Neural cell (in vitro differentiated cells): ENCODE data around the gene FAXDC2. TPM values are rescaled to one million over a fixed set of nuclear protein-coding genes. Genes with fewer than 3 reads are reported as not detected.

ENCODE experiments used
- H2AFZ ChIP-seq: fragments of 200-600, 300-800 bp; sonication (generic), shearing (Covaris generic); 2 replicates; pipeline ENCODE4 v1.6.0; 2014; ENCODE audit warnings: low read depth, mild to moderate bottlenecking, antibody characterized with exemption, low read length, moderate library complexity
- H3F3A ChIP-seq: fragments of 200-600 bp; shearing (Covaris generic); 2 replicates; pipeline ENCODE4 v1.6.1; 2016; ENCODE audit warnings: mild to moderate bottlenecking, moderate library complexity, mixed read lengths, antibody characterized with exemption, low read length; ENCODE audit not compliant: insufficient read depth, poor library complexity, severe bottlenecking
- H3K27ac ChIP-seq: fragments of 200-600, 300-800 bp; sonication (generic), shearing (Covaris generic); 2 replicates; pipeline ENCODE4 v1.5.1; 2014; ENCODE audit warnings: mild to moderate bottlenecking, low read length, moderate library complexity
- H3K27me3 ChIP-seq: fragments of 300-800, 200-600 bp; sonication (generic), shearing (Covaris generic); 2 replicates; pipeline ENCODE4 v1.6.0; 2014; ENCODE audit warnings: mild to moderate bottlenecking, low read depth, low read length, moderate library complexity; ENCODE audit not compliant: insufficient read depth
- H3K36me3 ChIP-seq: fragments of 300-800, 200-600 bp; sonication (generic), shearing (Covaris generic); 2 replicates; pipeline ENCODE4 v1.5.1; 2014; ENCODE audit warnings: mild to moderate bottlenecking, antibody characterized with exemption, low read length, moderate library complexity; ENCODE audit not compliant: insufficient read depth
- H3K4me2 ChIP-seq: fragments of 300-800, 200-600 bp; sonication (generic), shearing (Covaris generic); 2 replicates; pipeline ENCODE4 v1.6.0; 2014; ENCODE audit warnings: mild to moderate bottlenecking, low read length
- H3K4me3 ChIP-seq: fragments of 300-800, 200-600 bp; sonication (generic), shearing (Covaris generic); 2 replicates; pipeline ENCODE4 v1.5.1; 2014; ENCODE audit warnings: mild to moderate bottlenecking, low read length, moderate library complexity
- H3K79me2 ChIP-seq: fragments of 200-600 bp; shearing (Covaris generic); replicated peaks from 2 replicates; pipeline ENCODE4 v1.6.0; 2014; ENCODE audit warnings: mild to moderate bottlenecking, low read length, moderate library complexity; ENCODE audit not compliant: insufficient read depth
- H3K9ac ChIP-seq: fragments of 300-800, 200-600 bp; sonication (generic), shearing (Covaris generic); 2 replicates; pipeline ENCODE4 v1.6.1; 2016; ENCODE audit warnings: mild to moderate bottlenecking, low read length, mixed read lengths
- H3K9me2 ChIP-seq: fragments of 200-600 bp; shearing (Covaris generic); 2 replicates; pipeline ENCODE4 v1.6.1; 2016; ENCODE audit warnings: mild to moderate bottlenecking, low read length, mixed read lengths; ENCODE audit not compliant: insufficient read depth
- H3K9me3 ChIP-seq: fragments of 200-600, 300-800 bp; sonication (generic), shearing (Covaris generic); 2 replicates; pipeline ENCODE4 v1.6.1; 2016; ENCODE audit warnings: mild to moderate bottlenecking, mixed run types, low read length, moderate library complexity, mixed read lengths
- H4K20me1 ChIP-seq: fragments of 200-600 bp; shearing (Covaris generic); 2 replicates; pipeline ENCODE4 v1.6.1; 2016; ENCODE audit warnings: mild to moderate bottlenecking, mixed run types; ENCODE audit not compliant: insufficient read depth
- EP300 ChIP-seq: fragments of 450-650 bp; conservative IDR thresholded peaks from 2 replicates; pipeline ENCODE4 v1.6.1; 2014; ENCODE audit warnings: antibody characterized with exemption, mild to moderate bottlenecking, moderate library complexity; ENCODE audit not compliant: poor library complexity, severe bottlenecking
- EZH2 ChIP-seq: fragments of 200-600, 300-800 bp; shearing (Covaris generic), sonication (generic); IDR thresholded peaks from 2 replicates; pipeline ENCODE4 v1.6.1; 2014; ENCODE audit warnings: antibody characterized with exemption, low read length, borderline replicate concordance, mild to moderate bottlenecking; ENCODE audit not compliant: insufficient read depth, poor library complexity, severe bottlenecking
- MXI1 ChIP-seq: fragments of 450-650 bp; conservative IDR thresholded peaks from 2 replicates; pipeline ENCODE4 v1.6.1; 2014; ENCODE audit warnings: antibody characterized with exemption, mild to moderate bottlenecking; ENCODE audit not compliant: poor library complexity, severe bottlenecking
- POLR2AphosphoS5 ChIP-seq: IDR thresholded peaks from 2 replicates; pipeline ENCODE4 v1.6.1; 2012
- RAD21 ChIP-seq: fragments of 450-650 bp; conservative IDR thresholded peaks from 2 replicates; pipeline ENCODE4 v1.6.1; 2014; ENCODE audit warnings: antibody characterized with exemption, mild to moderate bottlenecking, moderate library complexity
- REST ChIP-seq: IDR thresholded peaks from 2 replicates; pipeline ENCODE4 v1.6.1; 2012; ENCODE audit warnings: borderline replicate concordance
- SMC3 ChIP-seq: fragments of 450-650 bp; conservative IDR thresholded peaks from 2 replicates; pipeline ENCODE4 v1.6.1; 2014; ENCODE audit warnings: antibody characterized with exemption, mild to moderate bottlenecking, moderate library complexity; ENCODE audit not compliant: poor library complexity
- TAF1 ChIP-seq: IDR thresholded peaks from 2 replicates; pipeline ENCODE4 v1.6.1; 2012; ENCODE audit warnings: low read depth
- polyA plus RNA-seq: library from polyadenylated mRNA; depleted of rRNA; stranded (reverse); fragments of >200 nt; gene quantifications from 2 replicates; pipeline ENCODE4 v1.2.3, GENCODE V29; 2014
- TF ChIP-seq, protein P1 (sequence below): fragments of 450-650 bp; IDR thresholded peaks from 2 replicates; pipeline ENCODE4 v1.5.1; 2014; ENCODE audit warnings: antibody characterized with exemption, mild to moderate bottlenecking, moderate library complexity; ENCODE audit not compliant: poor library complexity, severe bottlenecking

Gene FAXDC2
- polyA plus RNA-seq, 1 donor from 2014 or later = 0.12 TPM

DNA sequence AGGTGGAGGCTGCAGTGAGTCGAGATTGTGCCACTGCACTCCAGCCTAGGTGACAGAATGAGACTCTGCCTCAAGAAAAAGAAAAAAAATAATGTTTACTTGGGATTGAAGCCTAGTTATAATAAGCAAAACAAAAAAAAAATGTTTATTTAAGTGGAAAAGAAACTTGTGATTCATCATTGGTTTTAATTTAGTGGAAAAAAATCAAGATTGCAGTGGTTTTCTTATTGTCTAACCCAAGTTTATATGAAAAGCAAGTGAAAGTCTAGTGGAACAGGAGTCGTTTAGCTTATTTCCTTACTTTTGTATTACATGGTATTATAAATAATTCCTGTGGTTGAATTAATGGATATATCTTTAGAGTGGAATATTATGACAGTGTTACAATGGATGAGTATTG is 16.4 kb upstream of the FAXDC2 start:
- Histone ChIP-seq H4K20me1 (no peaks in the 10 kb centered on the region), H3K27me3 (no peaks in the 10 kb centered on the region), H3K36me3 (peaks cover 6% of the 10 kb centered on the region), H3K4me3 (no peak overlapping the region), H3K4me2 (no peak overlapping the region), H3K9ac (no peak overlapping the region), H3K9me3 (no peaks in the 10 kb centered on the region), H2AFZ (no peak overlapping the region), H3F3A (no peaks in the 10 kb centered on the region), H3K27ac (no peak overlapping the region), H3K9me2 (no peaks in the 10 kb centered on the region), H3K79me2 (peaks cover 29% of the 10 kb centered on the region)
- TF ChIP-seq SMC3 = no peak
- TF ChIP-seq, protein P1, sequence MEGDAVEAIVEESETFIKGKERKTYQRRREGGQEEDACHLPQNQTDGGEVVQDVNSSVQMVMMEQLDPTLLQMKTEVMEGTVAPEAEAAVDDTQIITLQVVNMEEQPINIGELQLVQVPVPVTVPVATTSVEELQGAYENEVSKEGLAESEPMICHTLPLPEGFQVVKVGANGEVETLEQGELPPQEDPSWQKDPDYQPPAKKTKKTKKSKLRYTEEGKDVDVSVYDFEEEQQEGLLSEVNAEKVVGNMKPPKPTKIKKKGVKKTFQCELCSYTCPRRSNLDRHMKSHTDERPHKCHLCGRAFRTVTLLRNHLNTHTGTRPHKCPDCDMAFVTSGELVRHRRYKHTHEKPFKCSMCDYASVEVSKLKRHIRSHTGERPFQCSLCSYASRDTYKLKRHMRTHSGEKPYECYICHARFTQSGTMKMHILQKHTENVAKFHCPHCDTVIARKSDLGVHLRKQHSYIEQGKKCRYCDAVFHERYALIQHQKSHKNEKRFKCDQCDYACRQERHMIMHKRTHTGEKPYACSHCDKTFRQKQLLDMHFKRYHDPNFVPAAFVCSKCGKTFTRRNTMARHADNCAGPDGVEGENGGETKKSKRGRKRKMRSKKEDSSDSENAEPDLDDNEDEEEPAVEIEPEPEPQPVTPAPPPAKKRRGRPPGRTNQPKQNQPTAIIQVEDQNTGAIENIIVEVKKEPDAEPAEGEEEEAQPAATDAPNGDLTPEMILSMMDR = no peak
- TF ChIP-seq EP300 = no peak

- H3K27me3 ChIP-seq = no peaks in the 10 kb centered on the region
- no peak overlapping the region for H3K4me2 ChIP-seq
- H4K20me1 ChIP-seq = no peaks in the 10 kb centered on the region
- H3K9me2 ChIP-seq = no peaks in the 10 kb centered on the region
- no peak for TF ChIP-seq MXI1
- no peak for TF ChIP-seq SMC3
- TF ChIP-seq, protein P1 = no peak
- TF ChIP-seq EZH2 = no peak
- no peak for TF ChIP-seq RAD21
- no peak for TF ChIP-seq EP300
- TF ChIP-seq TAF1 = no peak
- TF ChIP-seq POLR2AphosphoS5 = no peak
- no peak for TF ChIP-seq REST
- H3K4me3 ChIP-seq = no peak overlapping the region
- no peaks in the 10 kb centered on the region for H3K9me3 ChIP-seq
- peaks cover 40% of the 10 kb centered on the region for H3K79me2 ChIP-seq
- H3F3A ChIP-seq = no peaks in the 10 kb centered on the region
- no peak overlapping the region for H3K9ac ChIP-seq
- H2AFZ ChIP-seq = no peak overlapping the region
- H3K27ac ChIP-seq = no peak overlapping the region
- H3K36me3 ChIP-seq = peaks cover 5% of the 10 kb centered on the region
Observed at GRCh38 chr5:154865466-154866184, 15.2 kb upstream of the FAXDC2 start.
